MG63 (cell line): ENCODE measurements around the gene LDHAL6A. TPM values are rescaled to one million over a fixed set of nuclear protein-coding genes. Genes with fewer than 3 reads are reported as not detected.

ENCODE experiments used
- DNase-seq: peaks from one replicate; pipeline ENCODE4 v3.0.0-alpha.2; 2020
- H3K27me3 ChIP-seq: fragments of 250-450 bp; sonication (Bioruptor Pico); 2 replicates; pipeline ENCODE4 v1.5.1; 2020; ENCODE audit warnings: mild to moderate bottlenecking, moderate library complexity
- H3K36me3 ChIP-seq: fragments of 250-450 bp; sonication (Bioruptor Pico); 2 replicates; pipeline ENCODE4 v1.5.1; 2020; ENCODE audit warnings: mild to moderate bottlenecking, moderate library complexity
- H3K4me3 ChIP-seq: fragments of 250-450 bp; sonication (Bioruptor Pico); 2 replicates; pipeline ENCODE4 v1.5.1; 2020; ENCODE audit warnings: mild to moderate bottlenecking, moderate library complexity
- H3K9me3 ChIP-seq: fragments of 250-450 bp; sonication (Bioruptor Pico); 2 replicates; pipeline ENCODE4 v1.5.1; 2020; ENCODE audit warnings: mild to moderate bottlenecking, moderate library complexity
- total RNA-seq: library from RNA; depleted of rRNA; stranded (reverse); fragments of >200 nt; shearing (Covaris generic); gene quantifications from 2 replicates; pipeline ENCODE4 v1.2.3, GENCODE V29; 2014; ENCODE audit warnings: low replicate concordance; rRNA removed

LDHAL6A gene
- total RNA-seq, 1 experiment from 2014 or later: not detected

- DNase-seq: no peak
- no peaks in the 10 kb centered on the region for H3K9me3 ChIP-seq
- no peaks in the 10 kb centered on the region for H3K36me3 ChIP-seq
- H3K4me3 ChIP-seq: peak overlapping the region; percentile 61
- H3K27me3 ChIP-seq: no peaks in the 10 kb centered on the region
Observed at GRCh38 chr11:18526130-18526520, 70.5 kb downstream of the LDHAL6A start.

- no peaks in the 10 kb centered on the region for H3K36me3 ChIP-seq
- H3K9me3 ChIP-seq: no peaks in the 10 kb centered on the region
- DNase-seq: peak; percentile 90
- peak within 1 kb of the TSS; percentile 61 for H3K4me3 ChIP-seq
- no peaks in the 10 kb centered on the region for H3K27me3 ChIP-seq
Observed at GRCh38 chr11:18526521-18527296, 71.1 kb downstream of the LDHAL6A start, which contains the start of gene TSG101. TSG101 (minus strand) TSS chr11:18526942; CDS start chr11:18526816, 126 bp downstream.

GRCh38 chr11:18527512-18527911, 71.9 kb downstream of the LDHAL6A start:
- no peaks in the 10 kb centered on the region for H3K9me3 ChIP-seq
- 0 out of 2 replicates have a peak, but pooled peaks cover 2% of the 10 kb centered on the region for H3K36me3 ChIP-seq
- no peak for DNase-seq
- H3K27me3 ChIP-seq: no peaks in the 10 kb centered on the region
- peak overlapping the region; percentile 61 for H3K4me3 ChIP-seq

Other genes starting within 250 kb of the LDHAL6A start
- gene SAA4, start 219.1 kb upstream of the LDHAL6A start, total RNA-seq: not detected in 2 replicates
- gene SAA2, start 207.2 kb upstream of the LDHAL6A start, total RNA-seq: 0.43 and 0.84 TPM in 2 replicates
- not detected in 2 replicates for gene SAA1, start 189.6 kb upstream of the LDHAL6A start, total RNA-seq
- gene HPS5, start 133.7 kb upstream of the LDHAL6A start, total RNA-seq: 13.2 and 41.2 TPM in 2 replicates
- gene GTF2H1, start 133.3 kb upstream of the LDHAL6A start, total RNA-seq: 46.7 and 60.7 TPM in 2 replicates
- 319 TPM in 2 replicates for gene LDHA, start 61.3 kb upstream of the LDHAL6A start, total RNA-seq
- 1.2 TPM in 1 of 2 replicates, not detected in the other for gene LDHC, start 43.5 kb upstream of the LDHAL6A start, total RNA-seq
- 64.0 and 198 TPM in 2 replicates for gene TSG101, start 71.1 kb downstream of the LDHAL6A start, total RNA-seq
- 8.2 and 16.5 TPM in 2 replicates for gene UEVLD, start 132.9 kb downstream of the LDHAL6A start, total RNA-seq
- gene MISFA, start 143.9 kb downstream of the LDHAL6A start, total RNA-seq: not detected in 2 replicates
- gene SPTY2D1, start 178.5 kb downstream of the LDHAL6A start, total RNA-seq: 11.4 and 15.3 TPM in 2 replicates
- gene TMEM86A, start 242.9 kb downstream of the LDHAL6A start, total RNA-seq: 0.05 and 0.40 TPM in 2 replicates